Measurements from ENCODE around the gene RNF186.

Gene RNF186

DNA sequence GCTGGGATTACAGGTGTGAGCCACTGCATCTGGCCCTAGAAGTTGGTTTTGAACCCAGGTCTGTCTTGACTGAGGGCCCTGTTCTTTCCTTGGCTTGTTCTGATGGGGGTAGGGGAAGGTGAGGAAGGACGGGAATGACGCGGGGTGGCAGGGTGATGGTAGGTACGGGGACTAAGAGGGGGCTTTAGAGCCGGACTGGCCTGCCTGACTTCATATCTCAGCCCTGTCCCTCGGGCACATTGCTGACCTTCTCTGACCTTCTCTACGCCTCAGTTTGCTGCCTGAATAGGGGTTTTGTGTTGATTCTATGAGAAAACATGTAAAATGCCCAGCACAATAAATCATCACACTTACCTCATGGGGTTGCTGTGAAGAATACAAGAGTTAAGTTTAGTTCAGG is 6.7 kb downstream of the RNF186 start:
- no peak overlapping the region for H3K4me3 ChIP-seq (ENCODE audit: control insufficient read depth, low read depth, low read length)
- TF ChIP-seq, protein P1, sequence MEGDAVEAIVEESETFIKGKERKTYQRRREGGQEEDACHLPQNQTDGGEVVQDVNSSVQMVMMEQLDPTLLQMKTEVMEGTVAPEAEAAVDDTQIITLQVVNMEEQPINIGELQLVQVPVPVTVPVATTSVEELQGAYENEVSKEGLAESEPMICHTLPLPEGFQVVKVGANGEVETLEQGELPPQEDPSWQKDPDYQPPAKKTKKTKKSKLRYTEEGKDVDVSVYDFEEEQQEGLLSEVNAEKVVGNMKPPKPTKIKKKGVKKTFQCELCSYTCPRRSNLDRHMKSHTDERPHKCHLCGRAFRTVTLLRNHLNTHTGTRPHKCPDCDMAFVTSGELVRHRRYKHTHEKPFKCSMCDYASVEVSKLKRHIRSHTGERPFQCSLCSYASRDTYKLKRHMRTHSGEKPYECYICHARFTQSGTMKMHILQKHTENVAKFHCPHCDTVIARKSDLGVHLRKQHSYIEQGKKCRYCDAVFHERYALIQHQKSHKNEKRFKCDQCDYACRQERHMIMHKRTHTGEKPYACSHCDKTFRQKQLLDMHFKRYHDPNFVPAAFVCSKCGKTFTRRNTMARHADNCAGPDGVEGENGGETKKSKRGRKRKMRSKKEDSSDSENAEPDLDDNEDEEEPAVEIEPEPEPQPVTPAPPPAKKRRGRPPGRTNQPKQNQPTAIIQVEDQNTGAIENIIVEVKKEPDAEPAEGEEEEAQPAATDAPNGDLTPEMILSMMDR (conservative IDR thresholded peaks at IDR 0.05; ENCODE audit: control insufficient read depth, insufficient read depth, low read depth, low read length), result no peak
- DNase-seq (ENCODE audit: low read depth), result no peak

DNA sequence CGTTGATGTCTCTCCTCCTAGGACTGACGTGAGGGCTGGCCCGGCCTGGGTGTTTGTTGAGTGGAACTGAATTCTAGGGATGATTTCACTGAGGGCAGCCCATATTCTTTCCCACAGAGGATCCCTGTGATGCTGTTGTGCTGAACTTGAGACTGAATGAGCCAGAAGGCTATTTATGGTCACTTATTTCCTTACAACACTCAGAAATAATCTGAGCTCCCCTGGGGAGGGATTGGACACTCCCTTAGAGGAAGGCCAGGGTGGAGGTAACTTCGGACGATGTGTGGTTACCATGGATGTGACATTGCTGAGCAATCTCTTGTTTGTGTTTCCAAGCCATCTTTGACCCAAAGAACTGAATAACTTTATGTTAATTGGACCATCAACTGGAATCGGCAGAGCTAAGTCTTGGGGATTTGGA is 10.2 kb downstream of the RNF186 start:
- no peak for DNase-seq (ENCODE audit: low read depth)
- TF ChIP-seq, protein P1 (conservative IDR thresholded peaks at IDR 0.05; ENCODE audit: control insufficient read depth, insufficient read depth, low read depth, low read length), result no peak
- no peak overlapping the region for H3K4me3 ChIP-seq (ENCODE audit: control insufficient read depth, low read depth, low read length)

DNA sequence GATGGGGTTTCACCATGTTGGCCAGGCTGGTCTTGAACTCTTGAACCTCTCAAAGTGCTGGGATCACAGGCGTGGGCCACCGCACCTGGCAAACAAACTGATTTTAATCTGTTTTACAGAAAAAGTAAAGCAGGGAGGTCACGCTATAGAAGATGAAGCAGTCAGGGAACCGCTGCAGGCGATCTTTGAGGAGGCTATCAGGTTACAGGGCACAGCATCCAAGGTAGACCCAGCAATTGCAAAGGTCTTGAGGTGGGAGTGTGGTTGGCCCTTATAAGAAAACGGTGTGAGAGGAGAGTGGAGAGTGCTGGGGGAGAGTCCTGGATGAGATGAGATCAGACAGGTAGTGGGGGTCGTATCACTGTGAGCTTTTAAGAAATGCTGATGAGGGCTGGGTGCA is 12.8 kb downstream of the RNF186 start:
- H3K4me3 ChIP-seq (ENCODE audit: control insufficient read depth, low read depth, low read length), result no peak overlapping the region
- DNase-seq (ENCODE audit: low read depth), result no peak
- TF ChIP-seq, protein P1 (conservative IDR thresholded peaks at IDR 0.05; ENCODE audit: control insufficient read depth, insufficient read depth, low read depth, low read length), result no peak

DNA sequence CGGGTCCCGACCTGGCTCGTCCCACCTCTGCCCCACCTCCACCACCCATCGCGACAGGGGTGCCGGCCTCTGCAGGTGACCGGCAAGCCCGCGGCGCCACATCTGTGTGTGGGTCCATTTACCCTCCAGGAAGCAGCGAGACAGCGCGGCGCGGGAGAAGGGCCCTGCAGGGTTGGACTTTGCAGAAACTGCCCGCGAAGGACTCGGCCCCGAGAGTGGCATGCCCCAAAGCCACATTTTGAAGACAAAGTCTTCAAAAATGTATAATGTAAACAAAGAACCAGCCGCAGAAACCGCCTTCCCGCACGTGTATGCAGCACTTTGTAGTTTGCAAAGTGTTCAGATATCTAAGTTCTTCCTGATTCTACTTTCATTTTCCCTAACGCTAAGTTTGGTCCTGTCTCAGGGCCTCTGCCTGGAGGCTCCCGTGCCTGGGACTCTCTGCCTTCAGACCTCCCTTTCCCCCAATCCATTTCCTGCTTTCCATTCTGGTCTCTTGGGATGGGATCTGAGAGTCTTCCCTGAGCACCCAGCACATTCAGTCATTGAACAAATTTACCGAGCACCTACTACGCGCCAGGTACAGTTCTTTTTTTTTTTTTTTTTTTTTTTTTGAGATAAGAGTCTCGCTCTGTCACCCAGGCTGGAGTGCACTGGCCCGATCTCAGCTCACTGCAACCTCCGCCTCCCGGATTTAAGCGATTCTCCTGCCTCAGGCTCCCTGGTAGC is 14.8 kb downstream of the RNF186 start:
- peak overlapping the region; percentile 48 for H3K4me3 ChIP-seq (ENCODE audit: control insufficient read depth, low read depth, low read length)
- DNase-seq (ENCODE audit: low read depth), result peak; percentile 77
- TF ChIP-seq, protein P1 (conservative IDR thresholded peaks at IDR 0.05; ENCODE audit: control insufficient read depth, insufficient read depth, low read depth, low read length), result no peak

DNA sequence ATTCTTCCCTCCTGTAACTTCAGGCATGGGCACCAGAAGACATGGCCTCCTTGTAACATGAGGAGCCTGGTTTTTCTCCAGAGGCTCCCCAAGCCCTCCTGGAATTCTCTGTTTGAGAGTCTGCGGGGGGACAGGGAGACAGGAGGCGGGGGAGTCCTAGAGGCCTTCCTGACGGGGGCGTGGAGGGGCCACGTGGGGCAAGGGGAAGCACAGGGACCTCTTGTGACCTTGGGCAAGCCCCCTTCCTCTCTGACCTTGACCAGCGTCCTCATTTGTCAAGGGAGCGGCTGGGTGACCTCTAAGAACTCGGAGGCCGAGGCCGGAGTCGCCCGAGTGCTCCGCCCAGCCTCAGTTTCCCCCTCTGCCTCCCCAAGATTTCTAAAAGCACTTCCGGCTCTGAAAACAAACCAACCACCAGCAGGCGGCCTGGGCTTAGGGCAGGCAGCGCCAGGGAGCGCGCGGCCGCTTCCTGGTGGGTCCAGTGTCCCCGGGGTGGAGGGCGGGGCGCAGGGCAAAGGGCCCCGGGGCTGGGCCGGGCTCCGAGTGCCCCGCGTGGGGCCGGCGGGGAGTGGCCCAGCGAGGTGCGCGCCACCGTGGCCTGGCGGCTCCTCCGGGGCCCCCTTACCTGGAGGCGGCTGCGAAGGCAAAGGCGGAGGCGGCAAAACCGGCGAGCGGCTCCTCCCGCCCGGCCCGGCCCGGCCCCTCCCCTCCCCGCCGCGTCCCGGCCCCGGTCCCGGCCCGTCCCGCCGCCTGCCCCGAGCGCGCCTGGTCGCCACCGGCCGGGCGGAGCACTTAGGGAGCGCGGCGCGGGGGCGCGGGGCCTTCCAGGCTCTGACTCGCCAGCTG is 15.6 kb downstream of the RNF186 start, which contains the start of gene TMCO4:
Gene TMCO4, minus strand, starts transcription at position 687 of the 846 bp plus-strand sequence. CDS start 19,158 bp downstream, outside the sequence.
- DNase-seq (ENCODE audit: low read depth), result peak; percentile 31
- H3K4me3 ChIP-seq (ENCODE audit: control insufficient read depth, low read depth, low read length), result peak within 1 kb of the TSS; percentile 48
- TF ChIP-seq, protein P1 (conservative IDR thresholded peaks at IDR 0.05; ENCODE audit: control insufficient read depth, insufficient read depth, low read depth, low read length), result peak; percentile 27

DNA sequence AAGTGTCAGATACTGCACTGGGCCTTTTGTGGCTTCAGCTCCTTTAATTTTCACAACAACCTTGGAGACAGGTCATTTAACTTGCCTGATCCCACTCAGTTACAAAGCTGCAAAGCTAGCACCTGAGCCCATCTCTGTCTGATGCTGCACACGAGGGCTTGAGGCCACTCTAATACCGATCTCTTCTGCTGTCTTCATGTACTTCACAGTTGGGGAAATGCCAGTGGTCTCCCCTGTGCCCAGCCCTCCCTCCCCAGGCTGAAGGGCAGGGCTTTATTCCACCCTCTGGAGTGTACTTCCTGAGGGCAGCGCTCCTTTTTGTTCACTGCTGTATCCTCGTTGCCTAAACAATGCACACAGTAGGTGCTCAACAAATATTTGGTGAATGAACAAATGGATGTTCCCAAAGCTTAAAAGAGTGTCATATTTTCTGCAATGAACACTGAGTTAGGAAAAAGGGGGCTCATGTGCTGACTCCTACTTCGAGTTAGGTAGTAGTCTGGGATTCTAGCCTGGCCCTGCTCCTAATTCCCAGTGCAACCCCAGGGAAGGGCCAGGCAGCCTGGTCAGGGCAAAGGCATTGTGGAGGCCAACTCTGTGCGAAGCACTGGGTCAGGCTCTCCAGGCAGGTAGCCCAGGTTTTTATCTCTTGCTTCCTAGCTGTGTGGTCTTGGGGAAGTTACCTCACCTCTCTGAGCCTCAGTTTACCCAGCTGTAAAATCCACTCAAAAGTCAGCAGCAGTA is 16.4 kb downstream of the RNF186 start:
- H3K4me3 ChIP-seq (ENCODE audit: control insufficient read depth, low read depth, low read length), result peak overlapping the region; percentile 46
- TF ChIP-seq, protein P1 (conservative IDR thresholded peaks at IDR 0.05; ENCODE audit: control insufficient read depth, insufficient read depth, low read depth, low read length), result no peak
- DNase-seq (ENCODE audit: low read depth), result no peak

Measured in fibroblast of mammary gland (primary cell).